ENCODE measurements around the gene YPEL1. TPM values are rescaled to one million over a fixed set of nuclear protein-coding genes. Genes with fewer than 3 reads are reported as not detected.
"Not testable (repeated sequence)": the region's sequence is repeated elsewhere in the genome, so short reads cannot be mapped to it uniquely, and the experiment has no call there.

The YPEL1 gene
- total RNA-seq, 1 donor from 2014 or later: 32.2 TPM

- peaks cover 2% of the 10 kb centered on the region for H3K36me3 Mint-ChIP-seq
- peaks cover 59% of the 10 kb centered on the region for H4K20me1 ChIP-seq (ENCODE audit: low read depth)
- H3K27ac Mint-ChIP-seq: peak overlapping the region; percentile 47
- H2AFZ ChIP-seq (replicated peaks): no peak overlapping the region
- H3K9me3 ChIP-seq (ENCODE audit: low read depth): no peaks in the 10 kb centered on the region
- no peak for DNase-seq (ENCODE audit: low spot score)
- H3K36me3 ChIP-seq: no peaks in the 10 kb centered on the region
- no peaks in the 10 kb centered on the region for H3K4me1 ChIP-seq
- TF ChIP-seq CTCF (IDR thresholded peaks at IDR 0.05): no peak
- no peak for TF ChIP-seq EZH2 (IDR thresholded peaks at IDR 0.05)
- no peak for TF ChIP-seq EZH2phosphoT487 (IDR thresholded peaks at IDR 0.05)
- no peaks in the 10 kb centered on the region for H3K9me3 Mint-ChIP-seq
- peaks cover 58% of the 10 kb centered on the region for H3K79me2 ChIP-seq (ENCODE audit: low read depth)
- no peaks in the 10 kb centered on the region for H3K27me3 ChIP-seq
- H3K27ac ChIP-seq: no peak overlapping the region
- H3K4me2 ChIP-seq: no peak overlapping the region
- no peaks in the 10 kb centered on the region for H3K27me3 Mint-ChIP-seq (ENCODE audit: insufficient read depth, low read depth)
- H3F3A ChIP-seq (ENCODE audit: low read depth): peaks cover 8% of the 10 kb centered on the region
- H3K9ac ChIP-seq: no peak overlapping the region
- no peak overlapping the region for H3K4me3 Mint-ChIP-seq
- H3K4me1 Mint-ChIP-seq: peaks cover 5% of the 10 kb centered on the region
- H3K4me3 ChIP-seq: no peak overlapping the region
Observed at GRCh38 chr22:21727159-21727558, 8.4 kb downstream of the YPEL1 start.

GRCh38 chr22:21726650-21727049, 8.9 kb downstream of the YPEL1 start:
- H3K27ac ChIP-seq: no peak overlapping the region
- no peaks in the 10 kb centered on the region for H3K27me3 ChIP-seq
- peaks cover 8% of the 10 kb centered on the region for H3F3A ChIP-seq (ENCODE audit: low read depth)
- no peaks in the 10 kb centered on the region for H3K4me1 ChIP-seq
- Mint-ChIP-seq H3K9me3 (no peaks in the 10 kb centered on the region), H3K36me3 (no peaks in the 10 kb centered on the region), H3K4me1 (peaks cover 5% of the 10 kb centered on the region), H3K4me3 (no peak overlapping the region), H3K27ac (no peak overlapping the region), H3K27me3 (ENCODE audit: insufficient read depth, low read depth) (no peaks in the 10 kb centered on the region)
- no peaks in the 10 kb centered on the region for H3K9me3 ChIP-seq (ENCODE audit: low read depth)
- no peak overlapping the region for H3K4me3 ChIP-seq
- peaks cover 65% of the 10 kb centered on the region for H4K20me1 ChIP-seq (ENCODE audit: low read depth)
- H3K9ac ChIP-seq: no peak overlapping the region
- no peak overlapping the region for H2AFZ ChIP-seq (replicated peaks)
- peaks cover 53% of the 10 kb centered on the region for H3K79me2 ChIP-seq (ENCODE audit: low read depth)
- no peaks in the 10 kb centered on the region for H3K36me3 ChIP-seq
- TF ChIP-seq CTCF (IDR thresholded peaks at IDR 0.05) (peak; percentile 56), EZH2phosphoT487 (IDR thresholded peaks at IDR 0.05) (no peak)
- DNase-seq (ENCODE audit: low spot score): peak; percentile 81
- no peak overlapping the region for H3K4me2 ChIP-seq

GRCh38 chr22:21725956-21726649, 9.5 kb downstream of the YPEL1 start:
- no peak overlapping the region for H3K27ac ChIP-seq
- H3K4me2 ChIP-seq: no peak overlapping the region
- DNase-seq (ENCODE audit: low spot score): no peak
- no peak overlapping the region for H3K4me3 ChIP-seq
- Mint-ChIP-seq H3K4me3 (no peak overlapping the region), H3K27ac (no peak overlapping the region), H3K27me3 (ENCODE audit: insufficient read depth, low read depth) (no peaks in the 10 kb centered on the region), H3K9me3 (no peaks in the 10 kb centered on the region), H3K36me3 (no peaks in the 10 kb centered on the region), H3K4me1 (peaks cover 5% of the 10 kb centered on the region)
- H3K27me3 ChIP-seq: no peaks in the 10 kb centered on the region
- H3K9me3 ChIP-seq (ENCODE audit: low read depth): no peaks in the 10 kb centered on the region
- no peak for TF ChIP-seq CTCF (IDR thresholded peaks at IDR 0.05)
- TF ChIP-seq EZH2 (IDR thresholded peaks at IDR 0.05): no peak
- no peak for TF ChIP-seq EZH2phosphoT487 (IDR thresholded peaks at IDR 0.05)
- H2AFZ ChIP-seq (replicated peaks): no peak overlapping the region
- H4K20me1 ChIP-seq (ENCODE audit: low read depth): peaks cover 68% of the 10 kb centered on the region
- no peaks in the 10 kb centered on the region for H3K4me1 ChIP-seq
- peaks cover 47% of the 10 kb centered on the region for H3K79me2 ChIP-seq (ENCODE audit: low read depth)
- no peaks in the 10 kb centered on the region for H3K36me3 ChIP-seq
- no peak overlapping the region for H3K9ac ChIP-seq
- H3F3A ChIP-seq (ENCODE audit: low read depth): peaks cover 8% of the 10 kb centered on the region

- not testable (repeated sequence) for H3K9me3 ChIP-seq (ENCODE audit: low read depth); H3K27ac ChIP-seq; H3K4me1 Mint-ChIP-seq; H3K4me3 ChIP-seq; H3K4me1 ChIP-seq; H3K9me3 Mint-ChIP-seq; H3K9ac ChIP-seq; H3K27ac Mint-ChIP-seq; DNase-seq (ENCODE audit: low spot score); H3K36me3 ChIP-seq; H3K4me3 Mint-ChIP-seq; H3F3A ChIP-seq (ENCODE audit: low read depth); H2AFZ ChIP-seq (replicated peaks); H3K27me3 Mint-ChIP-seq (ENCODE audit: insufficient read depth, low read depth); H3K4me2 ChIP-seq; H3K27me3 ChIP-seq; H3K36me3 Mint-ChIP-seq
- peaks cover 34% of the 10 kb centered on the region for H3K79me2 ChIP-seq (ENCODE audit: low read depth)
- H4K20me1 ChIP-seq (ENCODE audit: low read depth): peaks cover 58% of the 10 kb centered on the region
Observed at GRCh38 chr22:21724496-21724895, 11.1 kb downstream of the YPEL1 start.

GRCh38 chr22:21721195-21721852, 14.3 kb downstream of the YPEL1 start:
- H2AFZ ChIP-seq (replicated peaks); H3K27ac ChIP-seq; H3K27me3 ChIP-seq; H3K9me3 Mint-ChIP-seq; H3K4me3 ChIP-seq; H3K4me2 ChIP-seq; H3K4me1 ChIP-seq; H3K27me3 Mint-ChIP-seq (ENCODE audit: insufficient read depth, low read depth); H3K27ac Mint-ChIP-seq; H3K9me3 ChIP-seq (ENCODE audit: low read depth); H3F3A ChIP-seq (ENCODE audit: low read depth); H3K36me3 ChIP-seq; H3K9ac ChIP-seq; H3K4me1 Mint-ChIP-seq; H3K36me3 Mint-ChIP-seq; H3K4me3 Mint-ChIP-seq; DNase-seq (ENCODE audit: low spot score): not testable (repeated sequence)
- Histone ChIP-seq H4K20me1 (ENCODE audit: low read depth) (peaks cover 35% of the 10 kb centered on the region), H3K79me2 (ENCODE audit: low read depth) (peaks cover 18% of the 10 kb centered on the region)

Data from neural progenitor cell (in vitro differentiated cells).